ENCODE measurements around the gene CPNE7.

DNA sequence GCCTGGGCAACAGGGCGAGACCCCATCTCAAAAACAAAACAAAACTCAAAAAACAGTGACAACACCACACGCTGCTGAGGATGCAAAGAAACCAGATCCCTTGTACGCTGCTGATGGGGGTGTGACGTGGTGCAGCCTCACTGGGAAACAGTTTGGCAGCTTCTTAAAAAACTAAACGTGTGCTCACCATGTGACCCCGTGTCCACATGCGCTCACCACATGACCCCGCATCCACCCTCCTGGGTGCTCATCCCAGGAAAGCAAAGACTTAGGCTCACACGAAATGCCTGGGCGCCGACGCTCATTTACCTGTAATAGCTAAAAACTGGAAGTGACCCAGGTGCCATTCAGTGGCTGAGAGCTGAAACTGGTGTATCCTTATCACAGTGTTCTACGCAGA is 35.0 kb upstream of the CPNE7 start:
- TF ChIP-seq, protein P1, sequence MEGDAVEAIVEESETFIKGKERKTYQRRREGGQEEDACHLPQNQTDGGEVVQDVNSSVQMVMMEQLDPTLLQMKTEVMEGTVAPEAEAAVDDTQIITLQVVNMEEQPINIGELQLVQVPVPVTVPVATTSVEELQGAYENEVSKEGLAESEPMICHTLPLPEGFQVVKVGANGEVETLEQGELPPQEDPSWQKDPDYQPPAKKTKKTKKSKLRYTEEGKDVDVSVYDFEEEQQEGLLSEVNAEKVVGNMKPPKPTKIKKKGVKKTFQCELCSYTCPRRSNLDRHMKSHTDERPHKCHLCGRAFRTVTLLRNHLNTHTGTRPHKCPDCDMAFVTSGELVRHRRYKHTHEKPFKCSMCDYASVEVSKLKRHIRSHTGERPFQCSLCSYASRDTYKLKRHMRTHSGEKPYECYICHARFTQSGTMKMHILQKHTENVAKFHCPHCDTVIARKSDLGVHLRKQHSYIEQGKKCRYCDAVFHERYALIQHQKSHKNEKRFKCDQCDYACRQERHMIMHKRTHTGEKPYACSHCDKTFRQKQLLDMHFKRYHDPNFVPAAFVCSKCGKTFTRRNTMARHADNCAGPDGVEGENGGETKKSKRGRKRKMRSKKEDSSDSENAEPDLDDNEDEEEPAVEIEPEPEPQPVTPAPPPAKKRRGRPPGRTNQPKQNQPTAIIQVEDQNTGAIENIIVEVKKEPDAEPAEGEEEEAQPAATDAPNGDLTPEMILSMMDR (IDR thresholded peaks at IDR 0.05), result no peak
- TF ChIP-seq POLR2A (IDR thresholded peaks at IDR 0.05), result no peak
